ENCODE results near the gene ITM2C. TPM values are rescaled to one million over a fixed set of nuclear protein-coding genes. Genes with fewer than 3 reads are reported as not detected.

Gene ITM2C
- total and polyA plus RNA-seq, 4 donors, result 18.0 to 99.7 (median 23.1) TPM

DNA sequence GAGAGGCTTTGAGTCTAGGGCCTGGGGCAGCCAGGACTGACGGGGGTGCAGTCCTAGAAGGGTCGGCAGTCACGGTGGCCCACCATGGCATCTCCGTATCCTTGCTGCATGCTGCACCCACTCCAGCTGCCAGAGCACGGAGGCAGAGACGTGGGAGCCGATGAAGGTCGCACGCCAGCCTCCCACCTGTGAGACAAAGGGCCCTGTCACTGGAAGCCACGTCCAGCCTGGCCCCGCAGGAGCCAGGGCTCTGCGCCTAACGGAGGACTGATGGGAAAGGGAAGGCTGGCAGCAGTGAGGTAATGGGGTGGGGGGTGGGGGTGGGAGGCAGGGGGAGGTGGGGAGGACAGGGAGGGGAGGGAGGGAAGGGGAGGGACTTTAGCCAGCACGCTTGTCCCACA lies 21.9 kb downstream of the ITM2C start:
- no peak overlapping the region for H3K4me3 ChIP-seq
- no peak overlapping the region for H3K9ac ChIP-seq (ENCODE audit: insufficient read depth in 1 of 2, low read length in 2 of 2)
- H3K36me3 ChIP-seq (ENCODE audit: control insufficient read depth in 4 of 4, insufficient read depth in 4 of 4, low read length in 4 of 4), result no peaks in the 10 kb centered on the region
- TF ChIP-seq, protein P1, sequence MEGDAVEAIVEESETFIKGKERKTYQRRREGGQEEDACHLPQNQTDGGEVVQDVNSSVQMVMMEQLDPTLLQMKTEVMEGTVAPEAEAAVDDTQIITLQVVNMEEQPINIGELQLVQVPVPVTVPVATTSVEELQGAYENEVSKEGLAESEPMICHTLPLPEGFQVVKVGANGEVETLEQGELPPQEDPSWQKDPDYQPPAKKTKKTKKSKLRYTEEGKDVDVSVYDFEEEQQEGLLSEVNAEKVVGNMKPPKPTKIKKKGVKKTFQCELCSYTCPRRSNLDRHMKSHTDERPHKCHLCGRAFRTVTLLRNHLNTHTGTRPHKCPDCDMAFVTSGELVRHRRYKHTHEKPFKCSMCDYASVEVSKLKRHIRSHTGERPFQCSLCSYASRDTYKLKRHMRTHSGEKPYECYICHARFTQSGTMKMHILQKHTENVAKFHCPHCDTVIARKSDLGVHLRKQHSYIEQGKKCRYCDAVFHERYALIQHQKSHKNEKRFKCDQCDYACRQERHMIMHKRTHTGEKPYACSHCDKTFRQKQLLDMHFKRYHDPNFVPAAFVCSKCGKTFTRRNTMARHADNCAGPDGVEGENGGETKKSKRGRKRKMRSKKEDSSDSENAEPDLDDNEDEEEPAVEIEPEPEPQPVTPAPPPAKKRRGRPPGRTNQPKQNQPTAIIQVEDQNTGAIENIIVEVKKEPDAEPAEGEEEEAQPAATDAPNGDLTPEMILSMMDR (IDR thresholded peaks at IDR 0.05; ENCODE audit: control extremely low read depth, extremely low read depth), result no peak
- DNase-seq (no peak), ATAC-seq (ENCODE audit: insufficient read depth, low FRiP score) (no peak)
- no peak overlapping the region for H3K27ac ChIP-seq (ENCODE audit: low read depth in 1 of 2, low read length in 1 of 2)
- H3K9me3 ChIP-seq (ENCODE audit: control insufficient read depth in 4 of 4, insufficient read depth in 3 of 4, low read length in 3 of 4), result no peaks in the 10 kb centered on the region
- 76 to 85% methylated on average over 14 of the region's 14 CpGs for WGBS, 2 donors
- peaks cover 0 to 7% (median 0%) of the 10 kb centered on the region in 5 donors for H3K4me1 ChIP-seq (ENCODE audit: control insufficient read depth in 5 of 5, insufficient read depth in 5 of 5, low read length in 5 of 5)
- H3K27me3 ChIP-seq (ENCODE audit: control insufficient read depth in 3 of 3, insufficient read depth in 3 of 3, low read length in 2 of 3), result no peaks in the 10 kb centered on the region

DNA sequence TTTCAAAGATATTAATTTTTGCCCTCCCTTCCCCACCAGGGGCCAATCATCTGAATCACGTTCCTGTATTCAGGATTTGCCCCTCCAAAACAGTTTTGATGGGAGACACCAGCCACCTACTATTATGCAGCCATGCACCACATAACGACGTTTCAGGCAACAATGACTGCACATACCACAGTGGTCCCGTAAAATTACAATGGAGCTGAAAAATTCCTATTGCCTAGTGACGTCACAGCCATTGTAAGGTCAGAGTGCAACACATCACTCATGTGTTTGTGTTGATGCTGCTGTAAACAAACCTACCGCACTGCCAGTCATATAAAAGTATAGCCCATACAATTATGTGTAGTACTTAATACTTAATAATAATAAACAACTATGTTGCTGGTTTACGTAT lies 22.6 kb downstream of the ITM2C start:
- TF ChIP-seq, protein P1 (IDR thresholded peaks at IDR 0.05; ENCODE audit: control extremely low read depth, extremely low read depth), result no peak
- H3K9ac ChIP-seq (ENCODE audit: insufficient read depth in 1 of 2, low read length in 2 of 2), result no peak overlapping the region
- WGBS, 2 donors, result 81 to 87% methylated on average over 7 of the region's 7 CpGs
- DNase-seq (no peak), ATAC-seq (ENCODE audit: insufficient read depth, low FRiP score) (no peak)
- H3K9me3 ChIP-seq (ENCODE audit: control insufficient read depth in 4 of 4, insufficient read depth in 3 of 4, low read length in 3 of 4), result peaks cover 0 to 2% (median 0%) of the 10 kb centered on the region in 4 donors
- no peak overlapping the region for H3K4me3 ChIP-seq
- H3K27ac ChIP-seq (ENCODE audit: low read depth in 1 of 2, low read length in 1 of 2), result no peak overlapping the region
- H3K4me1 ChIP-seq (ENCODE audit: control insufficient read depth in 5 of 5, insufficient read depth in 5 of 5, low read length in 5 of 5), result peaks cover 0 to 7% (median 0%) of the 10 kb centered on the region in 5 donors
- no peaks in the 10 kb centered on the region for H3K27me3 ChIP-seq (ENCODE audit: control insufficient read depth in 3 of 3, insufficient read depth in 3 of 3, low read length in 2 of 3)
- no peaks in the 10 kb centered on the region for H3K36me3 ChIP-seq (ENCODE audit: control insufficient read depth in 4 of 4, insufficient read depth in 4 of 4, low read length in 4 of 4)

DNA sequence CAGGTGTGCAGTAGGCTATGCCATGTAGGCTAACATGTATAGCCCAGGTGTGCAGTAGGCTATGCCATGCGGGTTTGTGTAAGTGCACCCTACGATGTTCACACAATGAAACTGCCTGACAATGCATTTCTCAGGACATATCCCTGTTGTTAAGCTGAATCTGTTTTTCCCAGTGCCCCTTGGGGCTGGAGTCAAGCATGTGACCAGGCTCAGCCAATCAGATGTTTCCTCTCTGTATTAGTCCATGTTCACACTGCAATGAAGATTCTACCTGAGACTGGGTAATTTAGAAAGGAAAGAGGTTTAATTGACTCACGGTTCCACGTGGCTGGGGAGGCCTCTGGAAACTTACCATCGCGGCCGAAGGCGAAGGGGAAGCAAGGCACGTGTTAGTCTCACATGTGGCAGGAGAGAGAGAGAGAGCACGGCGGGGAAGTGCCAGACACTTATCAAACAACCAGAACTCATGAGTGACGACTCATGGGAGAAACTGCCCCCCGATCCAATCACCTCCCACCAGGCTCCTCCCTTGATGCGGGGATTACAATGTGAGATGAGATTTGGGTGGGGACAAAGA lies 24.2 kb downstream of the ITM2C start:
- WGBS, 2 donors, result 88 to 92% methylated on average over 14 of the region's 14 CpGs
- H3K27me3 ChIP-seq (ENCODE audit: control insufficient read depth in 3 of 3, insufficient read depth in 3 of 3, low read length in 2 of 3), result no peaks in the 10 kb centered on the region
- H3K4me3 ChIP-seq, result no peak overlapping the region
- peaks cover 0 to 7% (median 0%) of the 10 kb centered on the region in 5 donors for H3K4me1 ChIP-seq (ENCODE audit: control insufficient read depth in 5 of 5, insufficient read depth in 5 of 5, low read length in 5 of 5)
- TF ChIP-seq, protein P1 (IDR thresholded peaks at IDR 0.05; ENCODE audit: control extremely low read depth, extremely low read depth), result no peak
- DNase-seq (no peak), ATAC-seq (ENCODE audit: insufficient read depth, low FRiP score) (no peak)
- H3K27ac ChIP-seq (ENCODE audit: low read depth in 1 of 2, low read length in 1 of 2), result no peak overlapping the region
- H3K9ac ChIP-seq (ENCODE audit: insufficient read depth in 1 of 2, low read length in 2 of 2), result no peak overlapping the region
- no peaks in the 10 kb centered on the region for H3K36me3 ChIP-seq (ENCODE audit: control insufficient read depth in 4 of 4, insufficient read depth in 4 of 4, low read length in 4 of 4)
- H3K9me3 ChIP-seq (ENCODE audit: control insufficient read depth in 4 of 4, insufficient read depth in 3 of 4, low read length in 3 of 4), result peaks cover 0 to 4% (median 0%) of the 10 kb centered on the region in 4 donors

Data from lung (tissue), 12 donors.